ENCODE data around the gene CTNND2.

The CTNND2 gene

DNA sequence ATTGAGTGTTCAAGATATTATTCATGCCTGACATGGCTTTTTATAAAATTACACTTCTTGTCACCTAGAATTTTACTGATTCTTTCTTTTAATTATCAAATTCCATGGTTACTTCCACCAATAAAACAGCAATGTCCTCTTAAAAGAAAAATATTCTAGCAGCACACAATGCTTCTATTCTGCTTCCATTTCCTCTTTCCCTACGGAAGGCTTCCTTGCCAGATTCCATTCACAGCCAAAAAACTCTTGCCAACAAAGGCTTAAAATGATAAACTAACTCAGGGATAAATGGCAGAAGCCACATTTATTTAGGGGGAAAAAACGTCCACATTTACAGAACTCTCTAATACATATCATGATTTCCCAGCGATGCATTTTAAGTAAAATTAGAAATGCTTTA lies 111.6 kb downstream of the CTNND2 start:
- TF ChIP-seq FOXK2 (IDR thresholded peaks at IDR 0.05) (no peak), BHLHE40 (IDR thresholded peaks at IDR 0.05; ENCODE audit: borderline replicate concordance) (no peak)
- DNase-seq (ENCODE audit: extremely low spot score): no peak
- ChIA-PET POLR2A (no interaction called here), CTCF (no interaction called here)

DNA sequence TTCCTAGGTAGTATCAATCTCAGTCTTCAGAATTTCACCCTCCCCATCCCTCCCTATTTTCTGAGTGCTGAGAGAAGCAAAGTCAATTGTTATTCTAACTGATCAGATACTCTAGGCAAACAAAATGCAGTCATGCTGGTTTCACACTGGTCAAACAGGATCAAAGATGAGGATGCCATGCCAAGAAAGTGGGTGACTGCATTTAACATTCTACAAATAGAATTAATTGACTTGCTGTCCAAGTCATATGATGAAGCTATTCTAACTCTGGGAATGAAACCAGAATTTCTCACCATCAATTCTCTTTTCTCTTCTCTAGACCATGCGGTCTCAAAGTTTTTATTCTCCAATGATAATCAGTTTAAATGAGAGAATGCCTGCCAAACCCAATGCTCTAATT lies 112.5 kb downstream of the CTNND2 start:
- POLR2A ChIA-PET: no interaction called here
- CTCF ChIA-PET: no interaction called here
- no peak for DNase-seq (ENCODE audit: extremely low spot score)
- TF ChIP-seq TARDBP (IDR thresholded peaks at IDR 0.05) (no peak), SP1 (IDR thresholded peaks at IDR 0.05) (no peak), BHLHE40 (IDR thresholded peaks at IDR 0.05; ENCODE audit: borderline replicate concordance) (no peak), CTBP1 (IDR thresholded peaks at IDR 0.05; ENCODE audit: borderline replicate concordance) (no peak), FOXK2 (IDR thresholded peaks at IDR 0.05) (no peak), ELF4 (IDR thresholded peaks at IDR 0.05) (no peak), HDGF (IDR thresholded peaks at IDR 0.05; ENCODE audit: borderline replicate concordance) (no peak), LEF1 (IDR thresholded peaks at IDR 0.05; ENCODE audit: borderline replicate concordance) (no peak), FOXM1 (IDR thresholded peaks at IDR 0.05; ENCODE audit: borderline replicate concordance) (no peak), NFRKB (IDR thresholded peaks at IDR 0.05) (no peak), SUZ12 (IDR thresholded peaks at IDR 0.05) (no peak), ARNT (IDR thresholded peaks at IDR 0.05) (no peak), L3MBTL2 (conservative IDR thresholded peaks at IDR 0.05) (no peak), ZNF384 (IDR thresholded peaks at IDR 0.05) (no peak), FOXA1 (IDR thresholded peaks at IDR 0.05) (no peak)
- TF ChIP-seq, protein P1, sequence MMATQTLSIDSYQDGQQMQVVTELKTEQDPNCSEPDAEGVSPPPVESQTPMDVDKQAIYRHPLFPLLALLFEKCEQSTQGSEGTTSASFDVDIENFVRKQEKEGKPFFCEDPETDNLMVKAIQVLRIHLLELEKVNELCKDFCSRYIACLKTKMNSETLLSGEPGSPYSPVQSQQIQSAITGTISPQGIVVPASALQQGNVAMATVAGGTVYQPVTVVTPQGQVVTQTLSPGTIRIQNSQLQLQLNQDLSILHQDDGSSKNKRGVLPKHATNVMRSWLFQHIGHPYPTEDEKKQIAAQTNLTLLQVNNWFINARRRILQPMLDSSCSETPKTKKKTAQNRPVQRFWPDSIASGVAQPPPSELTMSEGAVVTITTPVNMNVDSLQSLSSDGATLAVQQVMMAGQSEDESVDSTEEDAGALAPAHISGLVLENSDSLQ (IDR thresholded peaks at IDR 0.05): no peak

DNA sequence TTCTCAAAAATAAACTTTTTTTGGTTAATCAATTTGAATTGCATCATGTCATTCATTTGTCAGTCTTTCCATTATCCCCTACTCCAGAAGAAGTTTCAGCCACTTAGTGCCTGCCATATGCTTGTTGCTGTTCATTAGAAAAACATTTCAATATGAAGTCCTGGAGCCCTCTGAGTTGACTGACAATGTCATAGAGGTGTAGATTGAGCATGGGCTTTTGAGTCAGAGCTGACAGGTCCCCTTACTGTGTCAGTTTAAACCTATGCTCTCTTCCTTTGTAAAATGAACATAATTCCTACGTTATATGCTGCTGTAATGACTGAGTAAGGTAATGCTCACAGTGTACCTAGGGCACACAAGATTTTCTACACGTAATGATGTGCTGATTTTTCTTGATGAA lies 114.0 kb downstream of the CTNND2 start:
- CTCF ChIA-PET: no interaction called here
- TF ChIP-seq CTBP1 (IDR thresholded peaks at IDR 0.05; ENCODE audit: borderline replicate concordance) (no peak), ARNT (IDR thresholded peaks at IDR 0.05) (no peak), FOXM1 (IDR thresholded peaks at IDR 0.05; ENCODE audit: borderline replicate concordance) (no peak), BHLHE40 (IDR thresholded peaks at IDR 0.05; ENCODE audit: borderline replicate concordance) (no peak), LEF1 (IDR thresholded peaks at IDR 0.05; ENCODE audit: borderline replicate concordance) (no peak), ZNF384 (IDR thresholded peaks at IDR 0.05) (no peak), L3MBTL2 (conservative IDR thresholded peaks at IDR 0.05) (no peak), TARDBP (IDR thresholded peaks at IDR 0.05) (no peak), FOXK2 (IDR thresholded peaks at IDR 0.05) (no peak), FOXA1 (IDR thresholded peaks at IDR 0.05) (no peak), SP1 (IDR thresholded peaks at IDR 0.05) (no peak), NFRKB (IDR thresholded peaks at IDR 0.05) (no peak), ELF4 (IDR thresholded peaks at IDR 0.05) (no peak), HDGF (IDR thresholded peaks at IDR 0.05; ENCODE audit: borderline replicate concordance) (no peak)
- TF ChIP-seq, protein P1 (IDR thresholded peaks at IDR 0.05): no peak
- DNase-seq (ENCODE audit: extremely low spot score): no peak
- POLR2A ChIA-PET: no interaction called here

DNA sequence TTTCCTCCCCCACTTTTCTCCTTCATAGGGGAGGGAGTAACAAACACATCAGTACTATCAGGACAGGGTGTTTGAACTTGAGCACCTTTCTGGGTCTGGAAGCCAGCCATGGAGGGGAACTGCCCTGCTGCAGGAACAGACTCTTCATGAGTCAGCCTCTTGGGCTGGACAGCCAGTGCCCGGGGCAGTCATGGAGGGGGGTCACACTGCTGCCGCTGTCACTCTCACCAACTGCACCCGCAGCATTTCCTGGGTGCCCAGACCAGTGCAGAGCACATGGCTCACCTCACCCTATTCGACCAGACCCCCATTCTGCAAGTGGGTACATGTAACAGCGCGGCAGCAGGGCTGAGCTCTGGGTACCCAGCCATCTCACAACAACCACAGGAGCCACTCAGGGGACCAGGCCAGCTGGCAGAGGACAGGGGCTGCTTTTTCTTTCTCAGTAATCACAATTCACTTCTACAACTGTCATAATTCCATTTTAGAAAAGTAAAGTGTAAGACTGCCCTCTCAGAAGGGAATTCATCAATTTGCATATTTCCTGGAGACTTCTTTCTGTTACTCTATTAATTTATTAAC lies 118.4 kb downstream of the CTNND2 start:
- POLR2A ChIA-PET: no interaction called here
- CTCF ChIA-PET: no interaction called here
- TF ChIP-seq TARDBP (IDR thresholded peaks at IDR 0.05) (no peak), ARNT (IDR thresholded peaks at IDR 0.05) (no peak), LEF1 (IDR thresholded peaks at IDR 0.05; ENCODE audit: borderline replicate concordance) (no peak), SP1 (IDR thresholded peaks at IDR 0.05) (no peak), ELF4 (IDR thresholded peaks at IDR 0.05) (no peak), L3MBTL2 (conservative IDR thresholded peaks at IDR 0.05) (no peak), FOXM1 (IDR thresholded peaks at IDR 0.05; ENCODE audit: borderline replicate concordance) (no peak), SUZ12 (IDR thresholded peaks at IDR 0.05) (no peak)

DNA sequence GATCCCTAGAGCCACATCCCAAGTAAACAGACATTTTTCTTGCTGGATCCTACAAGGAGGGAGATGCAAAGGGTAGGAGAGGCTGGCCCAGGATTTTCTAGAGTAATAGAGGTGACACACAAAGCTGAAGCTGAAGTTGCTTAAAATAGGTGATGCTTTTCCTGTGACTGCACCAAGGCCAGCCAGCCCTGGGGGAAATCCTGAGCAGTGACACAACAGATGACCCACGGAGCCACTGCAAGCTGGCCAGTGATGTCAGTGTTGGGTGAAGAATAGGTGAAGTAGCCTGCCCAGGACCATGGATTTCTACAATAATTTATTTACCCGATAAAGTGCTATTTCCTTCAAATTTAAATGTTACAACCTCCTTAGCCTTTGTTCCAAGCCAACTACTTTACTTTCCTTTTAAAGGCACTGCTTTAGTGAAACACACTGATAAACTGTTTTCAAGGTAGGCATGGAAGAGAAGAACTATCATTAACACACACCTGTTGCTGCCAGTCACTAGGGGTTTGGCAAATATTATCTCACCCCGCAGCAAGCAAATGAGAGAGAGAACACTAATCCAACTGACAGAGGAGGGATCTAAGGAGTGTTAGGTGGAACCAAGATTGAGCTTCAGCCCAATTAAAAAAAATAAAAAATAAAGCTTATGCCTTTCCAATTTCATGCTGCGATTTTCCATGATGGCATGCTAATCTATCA lies 123.5 kb downstream of the CTNND2 start:
- ChIA-PET POLR2A (no interaction called here), CTCF (no interaction called here)
- no peak for DNase-seq (ENCODE audit: extremely low spot score)
- TF ChIP-seq FOXM1 (IDR thresholded peaks at IDR 0.05; ENCODE audit: borderline replicate concordance) (no peak), FOXA1 (IDR thresholded peaks at IDR 0.05) (no peak), ZNF384 (IDR thresholded peaks at IDR 0.05) (no peak)

More for the DNA sequence above, 118.4 kb downstream of the CTNND2 start:
- no peak for DNase-seq (ENCODE audit: extremely low spot score)

DNA sequence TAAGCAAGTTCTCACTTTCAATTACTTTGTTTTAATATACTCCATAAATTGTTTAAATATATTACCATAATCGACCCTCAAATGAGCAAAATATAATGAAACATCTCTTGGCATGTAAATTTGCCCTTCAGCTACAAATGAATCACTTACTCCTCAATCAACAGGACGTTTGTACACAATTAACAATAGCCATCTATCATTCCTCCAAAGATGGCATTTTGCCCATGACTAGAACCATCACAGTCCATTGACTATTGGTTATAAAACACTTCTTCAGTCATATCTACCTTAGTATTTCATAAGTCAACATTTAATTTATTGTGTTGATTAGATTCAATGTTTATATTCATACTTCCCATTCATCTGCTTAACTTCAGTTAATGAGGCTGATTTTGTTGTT lies 127.2 kb downstream of the CTNND2 start:
- CTCF ChIA-PET: no interaction called here
- TF ChIP-seq ZNF384 (IDR thresholded peaks at IDR 0.05): no peak
- TF ChIP-seq, protein P1 (IDR thresholded peaks at IDR 0.05): no peak
- TF ChIP-seq FOXA1 (IDR thresholded peaks at IDR 0.05): no peak
- TF ChIP-seq FOXK2 (IDR thresholded peaks at IDR 0.05): no peak
- TF ChIP-seq BHLHE40 (IDR thresholded peaks at IDR 0.05; ENCODE audit: borderline replicate concordance): no peak
- TF ChIP-seq CTBP1 (IDR thresholded peaks at IDR 0.05; ENCODE audit: borderline replicate concordance): no peak
- DNase-seq (ENCODE audit: extremely low spot score): no peak
- POLR2A ChIA-PET: no interaction called here

DNA sequence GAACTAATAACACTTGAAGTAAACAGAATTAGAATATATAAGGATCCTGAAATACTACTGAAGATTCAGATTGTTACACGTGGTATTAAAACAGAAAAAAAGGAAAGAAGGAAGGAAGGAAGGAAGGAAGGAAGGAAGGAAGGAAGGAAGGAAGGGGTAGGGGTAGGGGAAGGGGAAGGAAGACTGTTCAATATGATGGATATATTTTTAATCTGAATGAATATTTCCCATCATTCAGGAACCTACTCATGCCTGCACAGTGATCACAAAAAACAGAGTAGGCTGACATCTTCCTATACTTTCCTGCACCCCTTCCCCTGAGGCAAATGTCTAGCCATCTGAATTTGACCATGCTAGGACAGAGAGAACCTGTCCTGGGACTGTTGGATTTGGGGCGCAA lies 133.9 kb downstream of the CTNND2 start:
- CTCF ChIA-PET: no interaction called here

More for the DNA sequence above, 133.9 kb downstream of the CTNND2 start:
- POLR2A ChIA-PET: no interaction called here
- DNase-seq (ENCODE audit: extremely low spot score): no peak
- TF ChIP-seq BHLHE40 (IDR thresholded peaks at IDR 0.05; ENCODE audit: borderline replicate concordance): no peak
- TF ChIP-seq FOXA1 (IDR thresholded peaks at IDR 0.05): no peak
- TF ChIP-seq FOXK2 (IDR thresholded peaks at IDR 0.05): no peak
- no peak for TF ChIP-seq FOXM1 (IDR thresholded peaks at IDR 0.05; ENCODE audit: borderline replicate concordance)
- TF ChIP-seq HDGF (IDR thresholded peaks at IDR 0.05; ENCODE audit: borderline replicate concordance): no peak
- TF ChIP-seq, protein P1 (IDR thresholded peaks at IDR 0.05): no peak
- TF ChIP-seq L3MBTL2 (conservative IDR thresholded peaks at IDR 0.05): no peak
- no peak for TF ChIP-seq SP1 (IDR thresholded peaks at IDR 0.05)
- no peak for TF ChIP-seq ELF4 (IDR thresholded peaks at IDR 0.05)
- TF ChIP-seq ARNT (IDR thresholded peaks at IDR 0.05): no peak
- no peak for TF ChIP-seq LEF1 (IDR thresholded peaks at IDR 0.05; ENCODE audit: borderline replicate concordance)
- no peak for TF ChIP-seq ZNF384 (IDR thresholded peaks at IDR 0.05)
- no peak for TF ChIP-seq NFRKB (IDR thresholded peaks at IDR 0.05)
- no peak for TF ChIP-seq CTBP1 (IDR thresholded peaks at IDR 0.05; ENCODE audit: borderline replicate concordance)
- no peak for TF ChIP-seq TARDBP (IDR thresholded peaks at IDR 0.05)
- no peak for TF ChIP-seq SUZ12 (IDR thresholded peaks at IDR 0.05)

Data from HEK293T (cell line).